Natural killer cell (primary cell): ENCODE data around the gene BOK. TPM values are rescaled to one million over a fixed set of nuclear protein-coding genes. Genes with fewer than 3 reads are reported as not detected.

Experiments
- ATAC-seq, 3 donors: fragments of 150-1000 bp in 2 of 3; fragments of 200-7000 bp in 1 of 3; cut with Tn5 transposase; 1 replicate in 1 of 3; 2 replicates in 2 of 3; pipeline ENCODE4 v1.10.0; 2021; ENCODE audit warnings: mild to moderate bottlenecking in 2 of 3, moderate library complexity in 2 of 3
- DNase-seq, 2 donors: peaks; one replicate each; pipeline versions ENCODE4 v3.0.0 to v3.0.0-alpha.2; 2013 to 2021; ENCODE audit warnings: mixed read lengths in 1 of 2
- H3K27ac ChIP-seq: one replicate; pipeline ENCODE4 v1.5.1; 2013; ENCODE audit warnings: mild to moderate bottlenecking, low read length
- H3K27me3 ChIP-seq: one replicate; pipeline ENCODE4 v1.6.1; 2013; ENCODE audit warnings: low read length; ENCODE audit not compliant: control insufficient read depth, insufficient read depth
- H3K36me3 ChIP-seq: one replicate; pipeline ENCODE4 v1.6.1; 2013; ENCODE audit warnings: low read length; ENCODE audit not compliant: control insufficient read depth, insufficient read depth
- H3K4me1 ChIP-seq: one replicate; pipeline ENCODE4 v1.6.1; 2013; ENCODE audit warnings: low read length; ENCODE audit not compliant: control insufficient read depth, insufficient read depth
- H3K4me3 ChIP-seq: one replicate; pipeline ENCODE4 v1.5.1; 2013; ENCODE audit warnings: low read length
- H3K9me3 ChIP-seq: one replicate; pipeline ENCODE4 v1.6.1; 2013; ENCODE audit warnings: low read length; ENCODE audit not compliant: control insufficient read depth, insufficient read depth
- H3K27ac Mint-ChIP-seq, 2 donors: one replicate each; pipeline ENCODE4 v1.8.0; 2022; ENCODE audit warnings: mild to moderate bottlenecking in 2 of 2, mixed read lengths in 2 of 2, moderate library complexity in 1 of 2
- H3K27me3 Mint-ChIP-seq, 2 donors: one replicate each; pipeline ENCODE4 v1.8.0; 2022; ENCODE audit warnings: low read depth in 2 of 2, mixed read lengths in 2 of 2
- H3K36me3 Mint-ChIP-seq: one replicate; pipeline ENCODE4 v1.8.0; 2022; ENCODE audit warnings: mixed read lengths
- H3K4me1 Mint-ChIP-seq, 2 donors: one replicate each; pipeline ENCODE4 v1.8.0; 2022; ENCODE audit warnings: mixed read lengths in 2 of 2
- H3K4me3 Mint-ChIP-seq: one replicate; pipeline ENCODE4 v1.8.0; 2022; ENCODE audit warnings: mild to moderate bottlenecking, moderate library complexity, mixed read lengths
- H3K9me3 Mint-ChIP-seq, 2 donors: one replicate each; pipeline ENCODE4 v1.8.0; 2022; ENCODE audit warnings: mixed read lengths in 2 of 2
- CTCF ChIP-seq: fragments of 200-600 bp; IDR thresholded peaks from one replicate; pipeline ENCODE4 v1.8.0; 2022; ENCODE audit warnings: antibody characterized with exemption
- WGBS: methylation state at CpG from one replicate; pipeline ENCODE4 v1.1.7; 2013; ENCODE audit warnings: missing lambda C conversion rate; ENCODE audit not compliant: insufficient coverage; 5-methylcytosine and 5-hydroxymethylcytosine counted together
- intact Hi-C: fragments of 100-400 bp; cut with micrococcal nuclease; formaldehyde crosslinking; loops from one replicate; pipeline ENCODE4 v1.14.2; 2022
- total RNA-seq, 4 donors: library from RNA; stranded (reverse); fragments of 120-200 nt in 1 of 4; gene quantifications; one replicate each; pipeline versions ENCODE4 v1.2.3 to v1.2.4, GENCODE V29; 2013 to 2022

The BOK gene
- total RNA-seq, 3 donors from 2014 or later (not counting 1 experiment from before 2014, with no cell fraction given): 11.0 to 23.7 (median 19.6) TPM

- intact Hi-C loops: no loop called here
- H3K27me3 Mint-ChIP-seq: peaks cover 3 to 6% of the 10 kb centered on the region in 2 donors
- Histone ChIP-seq H3K9me3 (no peaks in the 10 kb centered on the region), H3K27me3 (no peaks in the 10 kb centered on the region), H3K27ac (no peak overlapping the region), H3K4me1 (no peaks in the 10 kb centered on the region), H3K36me3 (no peaks in the 10 kb centered on the region), H3K4me3 (no peak overlapping the region)
- H3K9me3 Mint-ChIP-seq: no peaks in the 10 kb centered on the region
- no peak for DNase-seq
- 87% methylated on average over 26 of the region's 26 CpGs for WGBS
- H3K27ac Mint-ChIP-seq: no peak overlapping the region
- no peak for ATAC-seq
- no peaks in the 10 kb centered on the region for H3K4me1 Mint-ChIP-seq
- no peaks in the 10 kb centered on the region for H3K36me3 Mint-ChIP-seq
- no peak overlapping the region for H3K4me3 Mint-ChIP-seq
- no peak for TF ChIP-seq CTCF
Observed at GRCh38 chr2:241532733-241533601, 25.6 kb upstream of the BOK start.

GRCh38 chr2:241534293-241534692, 24.3 kb upstream of the BOK start:
- no peak overlapping the region for H3K27ac ChIP-seq
- DNase-seq: no peak
- ATAC-seq: no peak
- no peaks in the 10 kb centered on the region for H3K4me1 ChIP-seq
- peaks cover 6 to 9% of the 10 kb centered on the region in 2 donors for H3K27me3 Mint-ChIP-seq
- no peaks in the 10 kb centered on the region for H3K9me3 ChIP-seq
- H3K9me3 Mint-ChIP-seq: no peaks in the 10 kb centered on the region
- H3K4me3 Mint-ChIP-seq: no peak overlapping the region
- no peaks in the 10 kb centered on the region for H3K27me3 ChIP-seq
- no peak overlapping the region for H3K27ac Mint-ChIP-seq
- no peaks in the 10 kb centered on the region for H3K36me3 Mint-ChIP-seq
- no peak overlapping the region for H3K4me3 ChIP-seq
- TF ChIP-seq CTCF: no peak
- no peaks in the 10 kb centered on the region for H3K36me3 ChIP-seq
- 83% methylated on average over 7 of the region's 7 CpGs for WGBS
- H3K4me1 Mint-ChIP-seq: no peaks in the 10 kb centered on the region
- intact Hi-C loops: no loop called here

- no peaks in the 10 kb centered on the region for H3K27me3 ChIP-seq
- no peak for DNase-seq
- H3K27ac ChIP-seq: no peak overlapping the region
- Mint-ChIP-seq H3K27ac (no peak overlapping the region), H3K27me3 (peaks cover 6 to 9% of the 10 kb centered on the region in 2 donors), H3K9me3 (no peaks in the 10 kb centered on the region), H3K4me3 (no peak overlapping the region), H3K4me1 (no peaks in the 10 kb centered on the region), H3K36me3 (no peaks in the 10 kb centered on the region)
- intact Hi-C loops: no loop called here
- WGBS: 86% methylated on average over 17 of the region's 17 CpGs
- no peak for TF ChIP-seq CTCF
- H3K4me1 ChIP-seq: no peaks in the 10 kb centered on the region
- no peaks in the 10 kb centered on the region for H3K9me3 ChIP-seq
- ATAC-seq: no peak
- no peak overlapping the region for H3K4me3 ChIP-seq
- no peaks in the 10 kb centered on the region for H3K36me3 ChIP-seq
Observed at GRCh38 chr2:241534701-241535375, 23.7 kb upstream of the BOK start.
